ENCODE results near the gene IQGAP1.
A peak's percentile ranks its signal among the peaks of the same experiment; 100 is the strongest.

The IQGAP1 gene

GRCh38 chr15:90362936-90363212, 25.2 kb upstream of the IQGAP1 start:
- no peak overlapping the region for H2BK120ac ChIP-seq (ENCODE audit: low read depth, low read length)
- no peak overlapping the region for H3K23ac ChIP-seq (ENCODE audit: low read length)
- no peaks in the 10 kb centered on the region for H3K36me3 ChIP-seq (ENCODE audit: control insufficient read depth, insufficient read depth, low read length)
- H2BK5ac ChIP-seq (ENCODE audit: low read length), result no peak overlapping the region
- no peak overlapping the region for H3K4ac ChIP-seq (ENCODE audit: low read depth, low read length)
- H3K4me2 ChIP-seq (ENCODE audit: low read length), result no peak overlapping the region
- no peak overlapping the region for H3K27ac ChIP-seq (ENCODE audit: low read depth, low read length)
- H3K18ac ChIP-seq (ENCODE audit: low read length), result peak overlapping the region; percentile 45
- H3K9ac ChIP-seq (ENCODE audit: low read length), result no peak overlapping the region
- no CpG with 5 or more reads among the region's 2 CpGs for WGBS (ENCODE audit: extremely low coverage, insufficient coverage, low lambda C conversion rate)
- no peaks in the 10 kb centered on the region for H3K79me2 ChIP-seq (ENCODE audit: control insufficient read depth, insufficient read depth, low read length)
- no peaks in the 10 kb centered on the region for H3K27me3 ChIP-seq (ENCODE audit: insufficient read depth, low read length, poor library complexity)
- peak overlapping the region; percentile 61 for H3K56ac ChIP-seq (ENCODE audit: low read length)
- no peaks in the 10 kb centered on the region for H3K79me1 ChIP-seq (ENCODE audit: low read length)
- peak; percentile 36 for DNase-seq
- no peak overlapping the region for H3K4me3 ChIP-seq (ENCODE audit: low read length)
- H3K4me1 ChIP-seq (ENCODE audit: control insufficient read depth, low read depth, low read length), result peaks cover 3% of the 10 kb centered on the region
- no peak overlapping the region for H4K8ac ChIP-seq (ENCODE audit: low read depth, low read length)
- H4K5ac ChIP-seq (ENCODE audit: low read length), result no peak overlapping the region
- H2AK5ac ChIP-seq (ENCODE audit: low read length), result no peak overlapping the region
- no peak overlapping the region for H2BK15ac ChIP-seq (replicated peaks; ENCODE audit: low read depth)

GRCh38 chr15:90364251-90364650, 23.8 kb upstream of the IQGAP1 start:
- Histone ChIP-seq H3K79me2 (ENCODE audit: control insufficient read depth, insufficient read depth, low read length) (no peaks in the 10 kb centered on the region), H2BK120ac (ENCODE audit: low read depth, low read length) (no peak overlapping the region), H3K4ac (ENCODE audit: low read depth, low read length) (no peak overlapping the region), H3K79me1 (ENCODE audit: low read length) (no peaks in the 10 kb centered on the region), H3K9ac (ENCODE audit: low read length) (no peak overlapping the region), H4K5ac (ENCODE audit: low read length) (no peak overlapping the region), H3K18ac (ENCODE audit: low read length) (no peak overlapping the region), H3K4me2 (ENCODE audit: low read length) (no peak overlapping the region), H3K23ac (ENCODE audit: low read length) (no peak overlapping the region), H3K27ac (ENCODE audit: low read depth, low read length) (no peak overlapping the region), H4K8ac (ENCODE audit: low read depth, low read length) (no peak overlapping the region), H3K4me1 (ENCODE audit: control insufficient read depth, low read depth, low read length) (peaks cover 3% of the 10 kb centered on the region), H3K4me3 (ENCODE audit: low read length) (no peak overlapping the region), H2BK15ac (replicated peaks; ENCODE audit: low read depth) (no peak overlapping the region), H3K27me3 (ENCODE audit: insufficient read depth, low read length, poor library complexity) (no peaks in the 10 kb centered on the region), H2AK5ac (ENCODE audit: low read length) (no peak overlapping the region), H3K56ac (ENCODE audit: low read length) (no peak overlapping the region), H2BK5ac (ENCODE audit: low read length) (no peak overlapping the region), H3K36me3 (ENCODE audit: control insufficient read depth, insufficient read depth, low read length) (no peaks in the 10 kb centered on the region)
- WGBS (ENCODE audit: extremely low coverage, insufficient coverage, low lambda C conversion rate), result no CpG with 5 or more reads among the region's 4 CpGs
- no peak for DNase-seq

- peaks cover 3% of the 10 kb centered on the region for H3K4me1 ChIP-seq (ENCODE audit: control insufficient read depth, low read depth, low read length)
- H3K79me1 ChIP-seq (ENCODE audit: low read length), result no peaks in the 10 kb centered on the region
- no peak overlapping the region for H3K18ac ChIP-seq (ENCODE audit: low read length)
- no peaks in the 10 kb centered on the region for H3K27me3 ChIP-seq (ENCODE audit: insufficient read depth, low read length, poor library complexity)
- no peak overlapping the region for H2BK15ac ChIP-seq (replicated peaks; ENCODE audit: low read depth)
- H2AK5ac ChIP-seq (ENCODE audit: low read length), result no peak overlapping the region
- no peak overlapping the region for H2BK5ac ChIP-seq (ENCODE audit: low read length)
- no peak overlapping the region for H3K27ac ChIP-seq (ENCODE audit: low read depth, low read length)
- H4K8ac ChIP-seq (ENCODE audit: low read depth, low read length), result no peak overlapping the region
- no peak for DNase-seq
- H3K23ac ChIP-seq (ENCODE audit: low read length), result no peak overlapping the region
- no peak overlapping the region for H3K4me2 ChIP-seq (ENCODE audit: low read length)
- H2BK120ac ChIP-seq (ENCODE audit: low read depth, low read length), result no peak overlapping the region
- WGBS (ENCODE audit: extremely low coverage, insufficient coverage, low lambda C conversion rate), result no CpG with 5 or more reads among the region's 15 CpGs
- no peak overlapping the region for H3K9ac ChIP-seq (ENCODE audit: low read length)
- H3K79me2 ChIP-seq (ENCODE audit: control insufficient read depth, insufficient read depth, low read length), result no peaks in the 10 kb centered on the region
- no peaks in the 10 kb centered on the region for H3K36me3 ChIP-seq (ENCODE audit: control insufficient read depth, insufficient read depth, low read length)
- H3K56ac ChIP-seq (ENCODE audit: low read length), result no peak overlapping the region
- H4K5ac ChIP-seq (ENCODE audit: low read length), result no peak overlapping the region
- H3K4ac ChIP-seq (ENCODE audit: low read depth, low read length), result no peak overlapping the region
- H3K4me3 ChIP-seq (ENCODE audit: low read length), result no peak overlapping the region
Measured at GRCh38 chr15:90365414-90366055, 22.5 kb upstream of the IQGAP1 start.

GRCh38 chr15:90367576-90367975, 20.5 kb upstream of the IQGAP1 start:
- H3K4ac ChIP-seq (ENCODE audit: low read depth, low read length), result no peak overlapping the region
- H3K9ac ChIP-seq (ENCODE audit: low read length), result no peak overlapping the region
- no peaks in the 10 kb centered on the region for H3K79me2 ChIP-seq (ENCODE audit: control insufficient read depth, insufficient read depth, low read length)
- no peak overlapping the region for H3K4me3 ChIP-seq (ENCODE audit: low read length)
- no peak overlapping the region for H4K5ac ChIP-seq (ENCODE audit: low read length)
- no peaks in the 10 kb centered on the region for H3K27me3 ChIP-seq (ENCODE audit: insufficient read depth, low read length, poor library complexity)
- no peak for DNase-seq
- no peak overlapping the region for H2BK15ac ChIP-seq (replicated peaks; ENCODE audit: low read depth)
- no peak overlapping the region for H3K56ac ChIP-seq (ENCODE audit: low read length)
- no CpG with 5 or more reads among the region's 3 CpGs for WGBS (ENCODE audit: extremely low coverage, insufficient coverage, low lambda C conversion rate)
- H3K27ac ChIP-seq (ENCODE audit: low read depth, low read length), result no peak overlapping the region
- no peak overlapping the region for H3K4me2 ChIP-seq (ENCODE audit: low read length)
- no peak overlapping the region for H2BK120ac ChIP-seq (ENCODE audit: low read depth, low read length)
- H3K23ac ChIP-seq (ENCODE audit: low read length), result no peak overlapping the region
- H4K8ac ChIP-seq (ENCODE audit: low read depth, low read length), result no peak overlapping the region
- H3K4me1 ChIP-seq (ENCODE audit: control insufficient read depth, low read depth, low read length), result peaks cover 3% of the 10 kb centered on the region
- no peaks in the 10 kb centered on the region for H3K79me1 ChIP-seq (ENCODE audit: low read length)
- no peaks in the 10 kb centered on the region for H3K36me3 ChIP-seq (ENCODE audit: control insufficient read depth, insufficient read depth, low read length)
- H2BK5ac ChIP-seq (ENCODE audit: low read length), result no peak overlapping the region
- H2AK5ac ChIP-seq (ENCODE audit: low read length), result no peak overlapping the region
- no peak overlapping the region for H3K18ac ChIP-seq (ENCODE audit: low read length)

DNA sequence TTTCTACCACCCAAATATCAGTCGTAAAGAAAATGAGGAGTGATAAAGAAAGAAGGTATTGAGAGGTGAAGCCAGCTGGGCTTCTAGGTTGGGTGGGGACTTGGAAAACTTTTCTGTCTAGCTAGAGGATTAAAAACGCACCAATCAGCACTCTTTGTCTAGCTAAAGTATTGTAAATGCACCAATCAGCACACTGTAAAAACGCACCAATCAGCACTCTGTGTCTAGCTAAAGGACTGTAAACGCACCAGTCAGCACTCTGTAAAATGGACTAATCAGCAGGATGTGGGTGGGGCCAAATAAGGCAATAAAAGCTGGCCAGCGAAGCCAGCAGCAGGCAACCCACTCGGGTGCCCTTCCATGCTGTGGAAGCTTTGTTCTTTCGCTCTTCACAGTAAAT, 13.0 kb upstream of the IQGAP1 start:
- no peak overlapping the region for H2BK120ac ChIP-seq (ENCODE audit: low read depth, low read length)
- H3K4me1 ChIP-seq (ENCODE audit: control insufficient read depth, low read depth, low read length), result no peaks in the 10 kb centered on the region
- H3K79me2 ChIP-seq (ENCODE audit: control insufficient read depth, insufficient read depth, low read length), result no peaks in the 10 kb centered on the region
- H3K79me1 ChIP-seq (ENCODE audit: low read length), result no peaks in the 10 kb centered on the region
- no peak overlapping the region for H3K4me2 ChIP-seq (ENCODE audit: low read length)
- no peak for DNase-seq
- H3K9ac ChIP-seq (ENCODE audit: low read length), result no peak overlapping the region
- WGBS (ENCODE audit: extremely low coverage, insufficient coverage, low lambda C conversion rate), result no CpG with 5 or more reads among the region's 7 CpGs
- H2AK5ac ChIP-seq (ENCODE audit: low read length), result no peak overlapping the region
- no peak overlapping the region for H3K56ac ChIP-seq (ENCODE audit: low read length)
- H3K4ac ChIP-seq (ENCODE audit: low read depth, low read length), result no peak overlapping the region
- no peak overlapping the region for H4K5ac ChIP-seq (ENCODE audit: low read length)
- no peak overlapping the region for H3K23ac ChIP-seq (ENCODE audit: low read length)
- H3K4me3 ChIP-seq (ENCODE audit: low read length), result no peak overlapping the region
- no peak overlapping the region for H3K27ac ChIP-seq (ENCODE audit: low read depth, low read length)
- H4K8ac ChIP-seq (ENCODE audit: low read depth, low read length), result no peak overlapping the region
- H2BK5ac ChIP-seq (ENCODE audit: low read length), result no peak overlapping the region
- no peaks in the 10 kb centered on the region for H3K36me3 ChIP-seq (ENCODE audit: control insufficient read depth, insufficient read depth, low read length)
- no peak overlapping the region for H3K18ac ChIP-seq (ENCODE audit: low read length)
- no peak overlapping the region for H2BK15ac ChIP-seq (replicated peaks; ENCODE audit: low read depth)
- H3K27me3 ChIP-seq (ENCODE audit: insufficient read depth, low read length, poor library complexity), result no peaks in the 10 kb centered on the region

DNA sequence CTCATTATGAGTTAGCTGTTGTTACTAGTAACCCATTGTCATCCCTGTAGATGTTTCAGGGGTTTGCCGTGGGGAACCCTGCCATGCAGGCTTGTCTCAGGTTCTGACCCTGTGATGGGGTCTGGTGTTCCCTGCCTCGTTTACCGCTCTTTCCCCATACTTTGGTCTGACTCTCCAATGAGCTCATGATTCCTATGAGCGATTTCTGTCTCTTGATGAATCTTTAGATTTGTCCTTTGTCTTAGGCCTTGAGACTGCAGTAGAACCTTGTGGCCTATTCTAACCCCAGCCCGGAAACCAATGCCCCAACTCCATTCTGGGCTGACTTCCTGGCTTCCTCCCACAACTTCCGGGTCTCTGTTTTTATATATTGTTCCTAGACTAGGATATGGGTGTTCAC, 11.3 kb upstream of the IQGAP1 start:
- no peak overlapping the region for H2BK120ac ChIP-seq (ENCODE audit: low read depth, low read length)
- H2BK15ac ChIP-seq (replicated peaks; ENCODE audit: low read depth), result no peak overlapping the region
- WGBS (ENCODE audit: extremely low coverage, insufficient coverage, low lambda C conversion rate), result no CpG with 5 or more reads among the region's 6 CpGs
- no peak overlapping the region for H2BK5ac ChIP-seq (ENCODE audit: low read length)
- no peak overlapping the region for H3K4me3 ChIP-seq (ENCODE audit: low read length)
- no peak overlapping the region for H3K4me2 ChIP-seq (ENCODE audit: low read length)
- H3K4me1 ChIP-seq (ENCODE audit: control insufficient read depth, low read depth, low read length), result no peaks in the 10 kb centered on the region
- no peaks in the 10 kb centered on the region for H3K79me1 ChIP-seq (ENCODE audit: low read length)
- H3K36me3 ChIP-seq (ENCODE audit: control insufficient read depth, insufficient read depth, low read length), result no peaks in the 10 kb centered on the region
- no peak overlapping the region for H3K56ac ChIP-seq (ENCODE audit: low read length)
- H4K8ac ChIP-seq (ENCODE audit: low read depth, low read length), result no peak overlapping the region
- H3K79me2 ChIP-seq (ENCODE audit: control insufficient read depth, insufficient read depth, low read length), result no peaks in the 10 kb centered on the region
- no peaks in the 10 kb centered on the region for H3K27me3 ChIP-seq (ENCODE audit: insufficient read depth, low read length, poor library complexity)
- H3K27ac ChIP-seq (ENCODE audit: low read depth, low read length), result no peak overlapping the region
- H3K9ac ChIP-seq (ENCODE audit: low read length), result no peak overlapping the region
- H3K18ac ChIP-seq (ENCODE audit: low read length), result no peak overlapping the region
- H4K5ac ChIP-seq (ENCODE audit: low read length), result no peak overlapping the region
- no peak overlapping the region for H3K4ac ChIP-seq (ENCODE audit: low read depth, low read length)
- no peak overlapping the region for H3K23ac ChIP-seq (ENCODE audit: low read length)
- H2AK5ac ChIP-seq (ENCODE audit: low read length), result no peak overlapping the region
- DNase-seq, result no peak
